Liver (tissue), 9 donors: ENCODE results near the gene MUC13. TPM values are rescaled to one million over a fixed set of nuclear protein-coding genes. Genes with fewer than 3 reads are reported as not detected.

Experiments
- DNase-seq: peaks from one replicate; pipeline ENCODE4 v3.0.0-alpha.2; 2017; ENCODE audit warnings: low spot score
- H3K27ac ChIP-seq, 2 donors: one replicate each; pipeline ENCODE4 v1.7.0; 2013; ENCODE audit warnings: inconsistent platforms in 2 of 2, low read length in 2 of 2, control low read depth in 1 of 2, low read depth in 1 of 2, mild to moderate bottlenecking in 1 of 2
- H3K27me3 ChIP-seq, 4 donors: one replicate each; pipeline versions ENCODE4 v1.6.1 to v1.7.0; 2013; ENCODE audit warnings: low read length in 3 of 4, inconsistent platforms in 1 of 4, mild to moderate bottlenecking in 1 of 4, moderate library complexity in 1 of 4; ENCODE audit not compliant: control insufficient read depth in 4 of 4, insufficient read depth in 4 of 4
- H3K36me3 ChIP-seq, 4 donors: one replicate each; pipeline versions ENCODE4 v1.6.1 to v1.7.0; 2013; ENCODE audit warnings: low read length in 3 of 4, mild to moderate bottlenecking in 3 of 4, low read depth in 1 of 4, moderate library complexity in 1 of 4; ENCODE audit not compliant: control insufficient read depth in 4 of 4, insufficient read depth in 3 of 4
- H3K4me1 ChIP-seq, 4 donors: one replicate each; pipeline versions ENCODE4 v1.6.1 to v1.7.0; 2013; ENCODE audit warnings: low read length in 3 of 4, mild to moderate bottlenecking in 3 of 4, moderate library complexity in 1 of 4; ENCODE audit not compliant: control insufficient read depth in 4 of 4, insufficient read depth in 4 of 4
- H3K4me3 ChIP-seq, 3 donors: one replicate each; pipeline versions ENCODE4 v1.6.1 to v1.7.0; 2013; ENCODE audit warnings: low read length in 3 of 3, control low read depth in 1 of 3, low read depth in 1 of 3, mild to moderate bottlenecking in 1 of 3
- H3K9ac ChIP-seq, 2 donors: one replicate each; pipeline ENCODE4 v1.7.0; 2013; ENCODE audit warnings: low read length in 2 of 2, mild to moderate bottlenecking in 2 of 2, moderate library complexity in 2 of 2, control low read depth in 1 of 2, low read depth in 1 of 2
- H3K9me3 ChIP-seq, 4 donors: one replicate each; pipeline versions ENCODE4 v1.6.1 to v1.7.0; 2013; ENCODE audit warnings: low read length in 3 of 4; ENCODE audit not compliant: control insufficient read depth in 4 of 4
- ATF3 ChIP-seq: IDR thresholded peaks from 2 replicates; pipeline ENCODE4 v1.6.1; 2016; ENCODE audit warnings: antibody characterized with exemption
- CTCF ChIP-seq: fragments of 150-350 bp; IDR thresholded peaks from 2 replicates; pipeline ENCODE4 v1.5.1; 2017; ENCODE audit warnings: improper control_type of control experiment, low read depth, low read length; ENCODE audit not compliant: missing input control
- EGR1 ChIP-seq, 2 donors: IDR thresholded peaks; 2 replicates each; pipeline ENCODE4 v1.6.1; 2016 to 2018; ENCODE audit warnings: antibody characterized with exemption in 2 of 2, low read depth in 2 of 2
- FOXA1 ChIP-seq: IDR thresholded peaks from 2 replicates; pipeline ENCODE4 v1.6.1; 2016; ENCODE audit warnings: antibody characterized with exemption
- GABPA ChIP-seq, 2 donors: IDR thresholded peaks in 1 of 2; conservative IDR thresholded peaks in 1 of 2; 2 replicates each; pipeline ENCODE4 v1.6.1; 2016; ENCODE audit warnings: antibody characterized with exemption in 2 of 2, mild to moderate bottlenecking in 1 of 2, moderate library complexity in 1 of 2
- HNF4G ChIP-seq: IDR thresholded peaks from 2 replicates; pipeline ENCODE4 v1.6.1; 2016; ENCODE audit warnings: antibody characterized with exemption
- MAX ChIP-seq: IDR thresholded peaks from 2 replicates; pipeline ENCODE4 v1.6.1; 2016; ENCODE audit warnings: antibody characterized with exemption
- NR2F2 ChIP-seq: IDR thresholded peaks from 2 replicates; pipeline ENCODE4 v1.6.1; 2016; ENCODE audit warnings: antibody characterized with exemption
- RAD21 ChIP-seq, 2 donors: IDR thresholded peaks; 2 replicates each; pipeline ENCODE4 v1.6.1; 2016; ENCODE audit warnings: antibody characterized with exemption in 2 of 2, mild to moderate bottlenecking in 2 of 2
- RXRA ChIP-seq, 2 donors: IDR thresholded peaks; 2 replicates each; pipeline ENCODE4 v1.6.1; 2017 to 2018; ENCODE audit warnings: antibody characterized with exemption in 2 of 2, mild to moderate bottlenecking in 1 of 2
- SP1 ChIP-seq: IDR thresholded peaks from 2 replicates; pipeline ENCODE4 v1.6.1; 2018; ENCODE audit warnings: antibody characterized with exemption, mild to moderate bottlenecking
- TAF1 ChIP-seq: conservative IDR thresholded peaks from 2 replicates; pipeline ENCODE4 v1.6.1; 2016; ENCODE audit warnings: antibody characterized with exemption, mild to moderate bottlenecking
- YY1 ChIP-seq: IDR thresholded peaks from 2 replicates; pipeline ENCODE4 v1.6.1; 2016; ENCODE audit warnings: antibody characterized with exemption, mild to moderate bottlenecking
- WGBS: extraction: QIAGEN DNeasy Blood & Tissue Kit; methylation state at CpG from one replicate; pipeline ENCODE4 v1.1.7; 2013; 5-methylcytosine and 5-hydroxymethylcytosine counted together
- polyA plus RNA-seq, 2 donors: library from polyadenylated mRNA; stranded (reverse) in 1 of 2; unstranded in 1 of 2; fragments of 200-250 nt in 1 of 2; fragments of >200 nt in 1 of 2; fragmentation: Nextera tagmentation in 1 of 2; extraction: Ambion mirVana in 1 of 2; gene quantifications; one replicate each; pipeline versions ENCODE4 v1.2.1 to v1.2.3, GENCODE V29; 2013 to 2015
- total RNA-seq, 2 donors: library from RNA; depleted of rRNA; stranded (reverse); fragments of >200 nt; gene quantifications; one replicate each; pipeline ENCODE4 v1.2.3, GENCODE V29; 2014
- TF ChIP-seq, protein P1 (sequence below): IDR thresholded peaks from 2 replicates; pipeline ENCODE4 v1.6.1; 2016; ENCODE audit warnings: antibody characterized with exemption, mild to moderate bottlenecking
- donor health status: healthy.
- donor health status: healthy.
- donor health status: healthy.
- donor health status: healthy.
- donor health status: healthy.

MUC13 gene
- total and polyA plus RNA-seq, 4 donors: under 0.01 to 0.45 TPM; not detected in 2

- Histone ChIP-seq H3K4me1 (peaks cover 0 to 9% (median 0%) of the 10 kb centered on the region in 4 donors), H3K9ac (no peak overlapping the region), H3K4me3 (no peak overlapping the region), H3K27ac (no peak overlapping the region), H3K36me3 (no peaks in the 10 kb centered on the region), H3K9me3 (no peaks in the 10 kb centered on the region), H3K27me3 (no peaks in the 10 kb centered on the region)
- 94% methylated on average over 2 of the region's 2 CpGs for WGBS
- no peak for DNase-seq
- TF ChIP-seq NR2F2 (no peak), EGR1 (IDR thresholded peaks at IDR 0.05; ENCODE audit: low read depth in 2 of 2) (no peak), RXRA (IDR thresholded peaks at IDR 0.05) (no peak), SP1 (no peak), CTCF (no peak), ATF3 (no peak), MAX (no peak)
- TF ChIP-seq, protein P1, sequence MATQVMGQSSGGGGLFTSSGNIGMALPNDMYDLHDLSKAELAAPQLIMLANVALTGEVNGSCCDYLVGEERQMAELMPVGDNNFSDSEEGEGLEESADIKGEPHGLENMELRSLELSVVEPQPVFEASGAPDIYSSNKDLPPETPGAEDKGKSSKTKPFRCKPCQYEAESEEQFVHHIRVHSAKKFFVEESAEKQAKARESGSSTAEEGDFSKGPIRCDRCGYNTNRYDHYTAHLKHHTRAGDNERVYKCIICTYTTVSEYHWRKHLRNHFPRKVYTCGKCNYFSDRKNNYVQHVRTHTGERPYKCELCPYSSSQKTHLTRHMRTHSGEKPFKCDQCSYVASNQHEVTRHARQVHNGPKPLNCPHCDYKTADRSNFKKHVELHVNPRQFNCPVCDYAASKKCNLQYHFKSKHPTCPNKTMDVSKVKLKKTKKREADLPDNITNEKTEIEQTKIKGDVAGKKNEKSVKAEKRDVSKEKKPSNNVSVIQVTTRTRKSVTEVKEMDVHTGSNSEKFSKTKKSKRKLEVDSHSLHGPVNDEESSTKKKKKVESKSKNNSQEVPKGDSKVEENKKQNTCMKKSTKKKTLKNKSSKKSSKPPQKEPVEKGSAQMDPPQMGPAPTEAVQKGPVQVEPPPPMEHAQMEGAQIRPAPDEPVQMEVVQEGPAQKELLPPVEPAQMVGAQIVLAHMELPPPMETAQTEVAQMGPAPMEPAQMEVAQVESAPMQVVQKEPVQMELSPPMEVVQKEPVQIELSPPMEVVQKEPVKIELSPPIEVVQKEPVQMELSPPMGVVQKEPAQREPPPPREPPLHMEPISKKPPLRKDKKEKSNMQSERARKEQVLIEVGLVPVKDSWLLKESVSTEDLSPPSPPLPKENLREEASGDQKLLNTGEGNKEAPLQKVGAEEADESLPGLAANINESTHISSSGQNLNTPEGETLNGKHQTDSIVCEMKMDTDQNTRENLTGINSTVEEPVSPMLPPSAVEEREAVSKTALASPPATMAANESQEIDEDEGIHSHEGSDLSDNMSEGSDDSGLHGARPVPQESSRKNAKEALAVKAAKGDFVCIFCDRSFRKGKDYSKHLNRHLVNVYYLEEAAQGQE: no peak
Observed at GRCh38 chr3:124927574-124928045, 6.9 kb downstream of the MUC13 start.

GRCh38 chr3:124926426-124927101 lies 8.0 kb downstream of the MUC13 start:
- Histone ChIP-seq H3K9me3 (no peaks in the 10 kb centered on the region), H3K9ac (no peak overlapping the region), H3K36me3 (no peaks in the 10 kb centered on the region), H3K4me3 (no peak overlapping the region), H3K4me1 (peaks cover 0 to 9% (median 0%) of the 10 kb centered on the region in 4 donors), H3K27ac (no peak overlapping the region), H3K27me3 (no peaks in the 10 kb centered on the region)
- DNase-seq: no peak
- TF ChIP-seq TAF1: no peak
- no peak for TF ChIP-seq EGR1 (IDR thresholded peaks at IDR 0.05; ENCODE audit: low read depth in 2 of 2)
- TF ChIP-seq FOXA1: no peak
- no peak for TF ChIP-seq RAD21 (IDR thresholded peaks at IDR 0.05)
- TF ChIP-seq SP1: no peak
- TF ChIP-seq NR2F2: no peak
- no peak for TF ChIP-seq MAX
- no peak for TF ChIP-seq RXRA (IDR thresholded peaks at IDR 0.05)
- TF ChIP-seq YY1: no peak
- TF ChIP-seq CTCF: no peak
- no peak for TF ChIP-seq HNF4G
- TF ChIP-seq GABPA (IDR thresholded peaks at IDR 0.05 in 1 of 2, conservative IDR thresholded peaks at IDR 0.05 in 1 of 2): no peak
- 80% methylated on average over 4 of the region's 4 CpGs for WGBS
